ENCODE results near the gene RNF39.

The RNF39 gene

DNA sequence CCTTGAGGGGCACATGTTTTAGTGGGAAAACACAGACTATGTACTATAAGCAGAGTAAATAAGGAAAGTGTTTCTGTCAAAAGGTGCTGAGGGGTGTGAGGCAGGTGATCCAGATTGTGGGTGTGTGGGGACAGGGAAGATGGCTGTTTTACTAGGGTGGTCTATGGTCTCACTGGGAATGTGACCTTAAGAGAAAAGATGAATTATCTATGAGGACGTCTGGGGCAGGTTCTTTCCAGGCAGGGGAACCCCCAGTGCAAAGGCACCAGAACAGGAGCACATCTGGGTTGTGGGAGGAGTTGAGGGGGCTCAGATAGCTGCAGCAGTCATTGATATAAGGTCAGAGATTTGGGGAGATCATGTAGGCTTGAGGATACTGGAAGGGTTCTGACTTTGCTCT lies 32.7 kb downstream of the RNF39 start:
- H2AFZ ChIP-seq (ENCODE audit: low read length), result no peak overlapping the region
- H3K14ac ChIP-seq (ENCODE audit: low read length), result no peak overlapping the region
- no peak overlapping the region for H4K91ac ChIP-seq (ENCODE audit: low read depth, low read length, poor library complexity)
- H2BK5ac ChIP-seq (ENCODE audit: low read length), result no peak overlapping the region
- no peak overlapping the region for H3K23ac ChIP-seq (ENCODE audit: low read depth, low read length, poor library complexity)
- H3K4me1 ChIP-seq (ENCODE audit: control insufficient read depth in 2 of 2, insufficient read depth in 1 of 2, low read depth in 1 of 2, low read length in 2 of 2), result no peaks in the 10 kb centered on the region
- no peaks in the 10 kb centered on the region for H3K79me1 ChIP-seq (ENCODE audit: low read depth, low read length)
- no peaks in the 10 kb centered on the region for H3K27me3 ChIP-seq (ENCODE audit: control insufficient read depth in 3 of 3, insufficient read depth in 3 of 3, low read depth in 1 of 3, low read length in 3 of 3)
- DNase-seq (ENCODE audit: low spot score), result no peak
- H3K9ac ChIP-seq (ENCODE audit: low read depth, low read length, poor library complexity), result no peak overlapping the region
- no peak overlapping the region for H3K4me2 ChIP-seq (ENCODE audit: insufficient read depth, low read length, poor library complexity, severe bottlenecking)
- H3K36me3 ChIP-seq (replicated peaks in 1 of 2; ENCODE audit: control insufficient read depth in 2 of 2, insufficient read depth in 2 of 2, low read length in 2 of 2), result no peaks in the 10 kb centered on the region
- no peak overlapping the region for H3K18ac ChIP-seq (ENCODE audit: low read length)
- H2BK15ac ChIP-seq (ENCODE audit: low read length), result no peak overlapping the region
- no peak overlapping the region for H3K4ac ChIP-seq (ENCODE audit: low read length)
- no peak overlapping the region for H3K27ac ChIP-seq (replicated peaks; ENCODE audit: low read length)
- no CpG with 5 or more reads among the region's 1 CpG for WGBS, 2 donors (ENCODE audit: extremely low coverage in 2 of 2, insufficient read length in 2 of 2, insufficient replicate concordance in 1 of 2)
- no peak overlapping the region for H3K4me3 ChIP-seq (ENCODE audit: low read length in 2 of 2)
- no peaks in the 10 kb centered on the region for H3K9me3 ChIP-seq (replicated peaks in 1 of 2; ENCODE audit: control insufficient read depth in 2 of 2, insufficient read depth in 1 of 2, low read depth in 1 of 2, low read length in 2 of 2)
- H2AK5ac ChIP-seq (ENCODE audit: low read depth, low read length), result no peak overlapping the region
- H4K8ac ChIP-seq (ENCODE audit: low read depth, low read length), result no peak overlapping the region
- H2BK120ac ChIP-seq (ENCODE audit: low read depth, low read length), result no peak overlapping the region
- no peak overlapping the region for H2BK12ac ChIP-seq (ENCODE audit: low read length)

DNA sequence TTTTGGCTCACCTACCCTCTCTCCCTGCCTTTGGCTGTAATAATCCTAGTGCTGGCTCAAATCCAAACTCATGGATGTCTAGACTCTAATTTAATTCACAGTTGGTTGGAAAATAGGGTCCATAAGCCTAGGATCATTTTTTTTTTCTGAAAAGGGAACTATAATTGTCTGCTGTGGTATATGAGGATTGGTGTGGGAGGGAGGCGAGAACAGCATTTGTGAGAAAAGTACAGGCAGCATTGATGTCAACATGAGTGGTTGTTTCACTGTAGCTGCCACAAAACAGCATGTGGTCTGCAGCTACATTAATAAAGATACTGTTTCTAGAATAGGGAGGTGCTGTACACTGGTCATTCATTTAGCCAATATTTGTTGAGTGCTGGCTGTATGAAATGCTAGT lies 33.1 kb downstream of the RNF39 start:
- Histone ChIP-seq H3K9ac (ENCODE audit: low read depth, low read length, poor library complexity) (no peak overlapping the region), H3K36me3 (replicated peaks in 1 of 2; ENCODE audit: control insufficient read depth in 2 of 2, insufficient read depth in 2 of 2, low read length in 2 of 2) (no peaks in the 10 kb centered on the region), H3K4me3 (ENCODE audit: low read length in 2 of 2) (no peak overlapping the region), H4K91ac (ENCODE audit: low read depth, low read length, poor library complexity) (no peak overlapping the region), H3K27ac (replicated peaks; ENCODE audit: low read length) (no peak overlapping the region), H2AK5ac (ENCODE audit: low read depth, low read length) (no peak overlapping the region), H3K4ac (ENCODE audit: low read length) (no peak overlapping the region), H3K14ac (ENCODE audit: low read length) (no peak overlapping the region), H3K9me3 (replicated peaks in 1 of 2; ENCODE audit: control insufficient read depth in 2 of 2, insufficient read depth in 1 of 2, low read depth in 1 of 2, low read length in 2 of 2) (no peaks in the 10 kb centered on the region), H3K4me2 (ENCODE audit: insufficient read depth, low read length, poor library complexity, severe bottlenecking) (no peak overlapping the region), H2BK120ac (ENCODE audit: low read depth, low read length) (no peak overlapping the region), H2BK12ac (ENCODE audit: low read length) (no peak overlapping the region), H4K8ac (ENCODE audit: low read depth, low read length) (no peak overlapping the region), H3K23ac (ENCODE audit: low read depth, low read length, poor library complexity) (no peak overlapping the region), H3K79me1 (ENCODE audit: low read depth, low read length) (no peaks in the 10 kb centered on the region), H2BK5ac (ENCODE audit: low read length) (no peak overlapping the region), H3K4me1 (ENCODE audit: control insufficient read depth in 2 of 2, insufficient read depth in 1 of 2, low read depth in 1 of 2, low read length in 2 of 2) (no peaks in the 10 kb centered on the region), H2AFZ (ENCODE audit: low read length) (no peak overlapping the region), H3K27me3 (ENCODE audit: control insufficient read depth in 3 of 3, insufficient read depth in 3 of 3, low read depth in 1 of 3, low read length in 3 of 3) (no peaks in the 10 kb centered on the region), H3K18ac (ENCODE audit: low read length) (no peak overlapping the region), H2BK15ac (ENCODE audit: low read length) (no peak overlapping the region)
- WGBS, 2 donors (ENCODE audit: extremely low coverage in 2 of 2, insufficient read length in 2 of 2, insufficient replicate concordance in 1 of 2), result no CpG with 5 or more reads among the region's 1 CpG
- no peak for DNase-seq (ENCODE audit: low spot score)

DNA sequence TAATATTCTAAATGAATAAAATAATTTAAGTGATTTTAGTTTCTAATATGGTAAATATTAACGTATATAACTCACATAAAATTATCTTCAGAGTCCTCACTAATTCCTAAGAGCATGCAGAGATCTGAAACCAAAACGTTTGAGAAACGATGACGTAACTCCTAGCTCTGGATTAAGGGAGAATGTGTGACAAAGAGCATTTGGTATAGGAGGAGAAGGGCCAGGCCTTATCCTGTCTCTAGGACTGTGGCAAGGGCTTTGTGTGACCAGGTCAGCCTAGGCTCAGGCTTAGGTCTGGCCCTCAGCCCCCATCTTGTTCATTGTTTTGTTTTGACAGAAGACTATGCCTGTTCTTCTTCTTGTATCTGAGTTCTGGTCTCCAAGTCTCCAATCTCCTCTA lies 33.7 kb downstream of the RNF39 start:
- H3K9ac ChIP-seq (ENCODE audit: low read depth, low read length, poor library complexity), result no peak overlapping the region
- no CpG with 5 or more reads among the region's 4 CpGs for WGBS, 2 donors (ENCODE audit: extremely low coverage in 2 of 2, insufficient read length in 2 of 2, insufficient replicate concordance in 1 of 2)
- no peak overlapping the region for H3K14ac ChIP-seq (ENCODE audit: low read length)
- H3K27ac ChIP-seq (replicated peaks; ENCODE audit: low read length), result no peak overlapping the region
- H2BK120ac ChIP-seq (ENCODE audit: low read depth, low read length), result no peak overlapping the region
- H2BK5ac ChIP-seq (ENCODE audit: low read length), result no peak overlapping the region
- H3K27me3 ChIP-seq (ENCODE audit: control insufficient read depth in 3 of 3, insufficient read depth in 3 of 3, low read depth in 1 of 3, low read length in 3 of 3), result no peaks in the 10 kb centered on the region
- H3K4ac ChIP-seq (ENCODE audit: low read length), result no peak overlapping the region
- no peak overlapping the region for H2AFZ ChIP-seq (ENCODE audit: low read length)
- no peak overlapping the region for H3K4me3 ChIP-seq (ENCODE audit: low read length in 2 of 2)
- H2BK15ac ChIP-seq (ENCODE audit: low read length), result no peak overlapping the region
- no peak overlapping the region for H4K91ac ChIP-seq (ENCODE audit: low read depth, low read length, poor library complexity)
- no peak overlapping the region for H3K18ac ChIP-seq (ENCODE audit: low read length)
- H3K4me1 ChIP-seq (ENCODE audit: control insufficient read depth in 2 of 2, insufficient read depth in 1 of 2, low read depth in 1 of 2, low read length in 2 of 2), result no peaks in the 10 kb centered on the region
- H3K23ac ChIP-seq (ENCODE audit: low read depth, low read length, poor library complexity), result no peak overlapping the region
- no peak overlapping the region for H2BK12ac ChIP-seq (ENCODE audit: low read length)
- H3K4me2 ChIP-seq (ENCODE audit: insufficient read depth, low read length, poor library complexity, severe bottlenecking), result no peak overlapping the region
- no peaks in the 10 kb centered on the region for H3K36me3 ChIP-seq (replicated peaks in 1 of 2; ENCODE audit: control insufficient read depth in 2 of 2, insufficient read depth in 2 of 2, low read length in 2 of 2)
- H3K79me1 ChIP-seq (ENCODE audit: low read depth, low read length), result no peaks in the 10 kb centered on the region
- DNase-seq (ENCODE audit: low spot score), result no peak
- H4K8ac ChIP-seq (ENCODE audit: low read depth, low read length), result no peak overlapping the region
- H2AK5ac ChIP-seq (ENCODE audit: low read depth, low read length), result no peak overlapping the region
- no peaks in the 10 kb centered on the region for H3K9me3 ChIP-seq (replicated peaks in 1 of 2; ENCODE audit: control insufficient read depth in 2 of 2, insufficient read depth in 1 of 2, low read depth in 1 of 2, low read length in 2 of 2)

DNA sequence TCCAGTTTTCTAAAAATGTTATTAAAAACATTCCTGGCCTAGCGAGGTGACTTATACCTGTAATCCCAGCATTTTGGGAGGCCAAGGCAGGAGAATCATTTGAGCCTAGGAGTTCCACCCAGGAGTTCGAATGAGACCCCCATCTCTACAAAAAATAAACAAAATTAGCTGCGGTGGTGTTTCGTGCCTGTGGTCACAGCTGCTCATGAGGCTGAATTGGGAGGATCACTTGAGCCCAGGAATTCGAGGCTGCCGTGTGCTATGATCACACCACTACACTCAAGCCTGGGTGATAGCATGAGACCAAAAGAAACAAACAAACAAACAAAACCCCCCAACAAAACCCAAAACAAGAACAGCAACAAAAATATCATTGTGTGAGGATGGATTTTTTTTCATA lies 34.3 kb downstream of the RNF39 start:
- Histone ChIP-seq H2BK15ac (ENCODE audit: low read length) (no peak overlapping the region), H4K91ac (ENCODE audit: low read depth, low read length, poor library complexity) (no peak overlapping the region), H3K18ac (ENCODE audit: low read length) (no peak overlapping the region), H3K4me2 (ENCODE audit: insufficient read depth, low read length, poor library complexity, severe bottlenecking) (no peak overlapping the region), H3K4ac (ENCODE audit: low read length) (no peak overlapping the region), H3K27ac (replicated peaks; ENCODE audit: low read length) (no peak overlapping the region), H3K4me3 (ENCODE audit: low read length in 2 of 2) (no peak overlapping the region), H3K27me3 (ENCODE audit: control insufficient read depth in 3 of 3, insufficient read depth in 3 of 3, low read depth in 1 of 3, low read length in 3 of 3) (no peaks in the 10 kb centered on the region), H2AK5ac (ENCODE audit: low read depth, low read length) (no peak overlapping the region), H4K8ac (ENCODE audit: low read depth, low read length) (no peak overlapping the region), H2BK12ac (ENCODE audit: low read length) (no peak overlapping the region), H3K14ac (ENCODE audit: low read length) (no peak overlapping the region), H2AFZ (ENCODE audit: low read length) (no peak overlapping the region), H2BK120ac (ENCODE audit: low read depth, low read length) (no peak overlapping the region), H3K9ac (ENCODE audit: low read depth, low read length, poor library complexity) (no peak overlapping the region), H3K23ac (ENCODE audit: low read depth, low read length, poor library complexity) (no peak overlapping the region), H3K36me3 (replicated peaks in 1 of 2; ENCODE audit: control insufficient read depth in 2 of 2, insufficient read depth in 2 of 2, low read length in 2 of 2) (no peaks in the 10 kb centered on the region), H2BK5ac (ENCODE audit: low read length) (no peak overlapping the region), H3K9me3 (replicated peaks in 1 of 2; ENCODE audit: control insufficient read depth in 2 of 2, insufficient read depth in 1 of 2, low read depth in 1 of 2, low read length in 2 of 2) (no peaks in the 10 kb centered on the region), H3K4me1 (ENCODE audit: control insufficient read depth in 2 of 2, insufficient read depth in 1 of 2, low read depth in 1 of 2, low read length in 2 of 2) (no peaks in the 10 kb centered on the region), H3K79me1 (ENCODE audit: low read depth, low read length) (no peaks in the 10 kb centered on the region)
- no peak for DNase-seq (ENCODE audit: low spot score)
- no CpG with 5 or more reads among the region's 6 CpGs for WGBS, 2 donors (ENCODE audit: extremely low coverage in 2 of 2, insufficient read length in 2 of 2, insufficient replicate concordance in 1 of 2)

Measured in neuronal stem cell (in vitro differentiated cells).